Measurements from ENCODE around the gene ZNF490.

The ZNF490 gene

DNA sequence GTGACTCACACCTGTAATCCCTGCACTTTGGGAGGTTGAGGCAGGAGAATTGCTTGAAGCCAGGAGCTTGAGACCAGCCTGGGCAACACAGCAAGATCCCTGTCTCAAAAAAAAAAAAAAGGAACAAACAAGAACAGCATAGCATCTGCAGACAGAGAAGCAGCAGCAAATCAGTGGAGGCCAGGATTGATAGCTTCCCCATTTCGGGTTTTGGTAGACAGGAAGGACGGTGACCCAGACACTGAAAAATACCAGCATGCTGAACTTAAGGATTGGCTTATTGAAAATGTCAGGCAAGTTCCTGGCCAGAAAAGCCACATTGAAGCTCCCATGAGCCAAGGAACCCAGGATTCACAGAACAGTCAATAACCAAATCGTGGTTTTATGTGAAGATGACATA, 3.0 kb downstream of the ZNF490 start:
- H3K4me3 Mint-ChIP-seq = peak overlapping the region in 2 of 3 experiments; percentile 28 to 56
- no peaks in the 10 kb centered on the region for H3K9me3 Mint-ChIP-seq
- no peaks in the 10 kb centered on the region for H3K27me3 Mint-ChIP-seq (ENCODE audit: low read depth)
- H3K4me1 Mint-ChIP-seq = peaks cover 11% of the 10 kb centered on the region
- H3K27ac Mint-ChIP-seq = no peak overlapping the region
- TF ChIP-seq, protein P1, sequence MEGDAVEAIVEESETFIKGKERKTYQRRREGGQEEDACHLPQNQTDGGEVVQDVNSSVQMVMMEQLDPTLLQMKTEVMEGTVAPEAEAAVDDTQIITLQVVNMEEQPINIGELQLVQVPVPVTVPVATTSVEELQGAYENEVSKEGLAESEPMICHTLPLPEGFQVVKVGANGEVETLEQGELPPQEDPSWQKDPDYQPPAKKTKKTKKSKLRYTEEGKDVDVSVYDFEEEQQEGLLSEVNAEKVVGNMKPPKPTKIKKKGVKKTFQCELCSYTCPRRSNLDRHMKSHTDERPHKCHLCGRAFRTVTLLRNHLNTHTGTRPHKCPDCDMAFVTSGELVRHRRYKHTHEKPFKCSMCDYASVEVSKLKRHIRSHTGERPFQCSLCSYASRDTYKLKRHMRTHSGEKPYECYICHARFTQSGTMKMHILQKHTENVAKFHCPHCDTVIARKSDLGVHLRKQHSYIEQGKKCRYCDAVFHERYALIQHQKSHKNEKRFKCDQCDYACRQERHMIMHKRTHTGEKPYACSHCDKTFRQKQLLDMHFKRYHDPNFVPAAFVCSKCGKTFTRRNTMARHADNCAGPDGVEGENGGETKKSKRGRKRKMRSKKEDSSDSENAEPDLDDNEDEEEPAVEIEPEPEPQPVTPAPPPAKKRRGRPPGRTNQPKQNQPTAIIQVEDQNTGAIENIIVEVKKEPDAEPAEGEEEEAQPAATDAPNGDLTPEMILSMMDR (IDR thresholded peaks at IDR 0.05; ENCODE audit: unreplicated experiment in 3 of 3) = no peak
- H3K36me3 Mint-ChIP-seq (ENCODE audit: low read depth) = peaks cover 18% of the 10 kb centered on the region

DNA sequence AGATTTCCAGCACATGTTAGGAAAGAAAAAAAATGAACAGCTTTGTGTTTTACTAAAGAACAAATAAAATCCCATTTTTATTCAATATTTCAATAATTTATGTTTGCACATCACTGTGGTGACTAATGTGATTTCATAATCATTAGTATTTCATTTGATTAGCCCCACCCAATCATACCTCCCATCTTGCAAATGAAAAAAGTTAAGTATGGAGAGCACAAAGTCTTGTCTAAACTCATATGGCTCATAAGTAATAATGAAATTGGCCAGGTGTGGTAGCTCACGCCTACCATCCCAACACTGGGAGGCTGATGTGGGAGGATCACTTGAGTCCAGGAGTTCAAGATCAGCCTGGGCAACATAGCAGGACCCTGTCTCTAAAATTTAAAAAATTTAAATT, 3.8 kb downstream of the ZNF490 start:
- no peak overlapping the region for H3K27ac Mint-ChIP-seq

DNA sequence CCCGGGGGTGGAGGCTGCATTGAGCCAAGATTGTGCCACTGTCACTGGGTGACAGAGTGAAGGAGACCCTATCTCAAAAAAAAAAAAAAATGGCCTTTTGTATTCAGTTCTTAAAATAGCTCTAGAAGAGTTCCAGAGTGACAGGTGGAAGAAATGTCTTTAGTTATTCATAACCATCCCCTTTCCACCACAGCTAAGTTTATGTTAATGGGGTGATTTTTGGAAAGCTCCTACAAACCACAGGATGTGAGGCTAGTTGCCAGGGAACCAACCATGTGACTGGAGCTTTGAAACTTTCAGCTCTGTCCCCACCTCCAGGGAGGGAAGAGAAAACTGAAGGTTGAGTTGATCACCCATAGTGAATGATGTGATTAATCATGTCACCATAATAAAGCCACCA, 6.9 kb downstream of the ZNF490 start:
- Mint-ChIP-seq H3K4me1 (no peaks in the 10 kb centered on the region), H3K36me3 (ENCODE audit: low read depth) (peaks cover 32% of the 10 kb centered on the region), H3K9me3 (no peaks in the 10 kb centered on the region), H3K27me3 (ENCODE audit: low read depth) (no peaks in the 10 kb centered on the region), H3K4me3 (no peak overlapping the region), H3K27ac (no peak overlapping the region)
- TF ChIP-seq, protein P1 (IDR thresholded peaks at IDR 0.05; ENCODE audit: unreplicated experiment in 3 of 3) = no peak

More for the DNA sequence above, 3.8 kb downstream of the ZNF490 start:
- H3K9me3 Mint-ChIP-seq = no peaks in the 10 kb centered on the region
- no peak overlapping the region for H3K4me3 Mint-ChIP-seq
- peaks cover 11% of the 10 kb centered on the region for H3K4me1 Mint-ChIP-seq
- TF ChIP-seq, protein P1 (IDR thresholded peaks at IDR 0.05; ENCODE audit: unreplicated experiment in 3 of 3) = no peak
- peaks cover 25% of the 10 kb centered on the region for H3K36me3 Mint-ChIP-seq (ENCODE audit: low read depth)
- no peaks in the 10 kb centered on the region for H3K27me3 Mint-ChIP-seq (ENCODE audit: low read depth)

DNA sequence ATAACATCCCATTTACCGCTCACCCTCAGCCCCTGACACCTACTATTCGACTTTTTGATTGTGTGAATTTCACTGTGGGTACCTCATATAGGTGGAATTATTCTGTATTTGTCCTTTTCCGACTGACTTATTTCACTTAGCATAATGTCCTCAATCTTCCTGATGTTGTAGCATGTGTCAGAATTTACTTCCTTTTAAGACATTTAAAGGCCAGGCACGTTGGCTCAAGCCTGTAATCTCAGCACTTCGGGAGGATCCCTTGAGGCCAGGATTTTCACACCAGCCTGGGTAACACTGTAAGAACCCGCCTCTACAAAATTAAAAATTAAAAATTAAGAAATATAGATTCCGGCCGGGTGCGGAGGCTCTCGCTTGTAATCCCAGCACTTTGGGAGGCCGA, 13.0 kb downstream of the ZNF490 start:
- H3K27me3 Mint-ChIP-seq (ENCODE audit: low read depth) = no peaks in the 10 kb centered on the region
- H3K36me3 Mint-ChIP-seq (ENCODE audit: low read depth) = peaks cover 43% of the 10 kb centered on the region
- H3K9me3 Mint-ChIP-seq = no peaks in the 10 kb centered on the region
- TF ChIP-seq, protein P1 (IDR thresholded peaks at IDR 0.05; ENCODE audit: unreplicated experiment in 3 of 3) = no peak
- H3K27ac Mint-ChIP-seq = no peak overlapping the region
- no peak overlapping the region for H3K4me3 Mint-ChIP-seq
- no peaks in the 10 kb centered on the region for H3K4me1 Mint-ChIP-seq

DNA sequence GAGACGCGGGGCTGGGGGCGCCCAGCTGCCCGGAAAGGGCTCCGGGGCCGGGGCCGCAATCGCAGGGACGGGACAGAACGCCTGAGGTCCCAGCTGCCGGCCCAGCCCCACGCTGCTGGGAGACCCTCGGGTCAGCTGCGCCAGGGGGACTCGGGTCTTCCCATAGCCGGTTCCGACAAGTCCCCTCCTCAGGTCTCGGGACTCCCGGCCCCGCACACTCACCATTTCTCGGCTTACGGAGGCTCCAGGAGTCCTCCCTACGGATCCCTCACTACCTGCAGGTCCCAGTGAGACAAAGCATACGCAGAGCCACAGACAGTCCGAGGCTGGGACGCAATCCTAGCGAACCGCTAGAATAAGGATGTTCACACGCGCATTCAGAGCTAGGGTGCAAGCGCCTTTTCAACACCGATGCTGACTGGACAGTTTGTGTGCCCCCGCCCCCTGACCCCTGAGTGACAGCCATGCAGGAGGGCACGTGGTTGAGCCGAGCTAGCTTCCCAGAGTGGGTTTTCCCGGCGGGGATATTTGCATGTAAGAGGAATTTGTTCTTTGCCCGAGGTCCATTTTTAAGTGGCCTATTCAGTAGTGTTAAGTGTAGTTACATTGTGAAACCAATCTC, 13.6 kb downstream of the ZNF490 start:
- Mint-ChIP-seq H3K36me3 (ENCODE audit: low read depth) (peaks cover 42% of the 10 kb centered on the region), H3K9me3 (no peaks in the 10 kb centered on the region), H3K4me3 (no peak overlapping the region), H3K27me3 (ENCODE audit: low read depth) (no peaks in the 10 kb centered on the region), H3K27ac (no peak overlapping the region), H3K4me1 (no peaks in the 10 kb centered on the region)
- TF ChIP-seq, protein P1 (IDR thresholded peaks at IDR 0.05; ENCODE audit: unreplicated experiment in 3 of 3) = no peak

DNA sequence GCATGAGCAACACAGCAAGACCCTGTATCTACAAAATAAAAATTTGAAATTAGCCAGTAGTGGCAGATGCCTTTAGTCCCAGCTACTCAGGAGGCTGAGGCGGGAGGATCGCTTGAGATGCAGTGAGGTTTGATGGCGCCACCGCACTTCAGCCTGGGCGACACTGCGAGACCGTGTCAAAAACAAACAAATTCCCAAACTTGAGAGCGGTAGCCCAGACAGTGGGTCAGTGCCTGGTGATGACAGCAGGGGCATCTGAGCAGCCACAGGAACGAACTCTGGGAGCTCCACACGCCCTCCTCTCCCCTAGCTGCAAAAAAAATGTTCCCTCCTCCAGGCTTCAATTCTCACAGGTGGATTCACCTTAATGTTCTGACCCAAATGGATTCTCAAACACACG, 14.1 kb downstream of the ZNF490 start:
- H3K4me3 Mint-ChIP-seq = no peak overlapping the region
- peaks cover 42% of the 10 kb centered on the region for H3K36me3 Mint-ChIP-seq (ENCODE audit: low read depth)
- no peaks in the 10 kb centered on the region for H3K4me1 Mint-ChIP-seq
- TF ChIP-seq, protein P1 (IDR thresholded peaks at IDR 0.05; ENCODE audit: unreplicated experiment in 3 of 3) = no peak
- no peaks in the 10 kb centered on the region for H3K9me3 Mint-ChIP-seq
- no peaks in the 10 kb centered on the region for H3K27me3 Mint-ChIP-seq (ENCODE audit: low read depth)
- H3K27ac Mint-ChIP-seq = no peak overlapping the region
